Stimulated activated naive CD4-positive, alpha-beta T cell treated with Interleukin-2 at 50 U/mL for 16 hours (primary cell): ENCODE data around the gene CES2.
"Not testable (repeated sequence)": the region's sequence is repeated elsewhere in the genome, so short reads cannot be mapped to it uniquely, and the experiment has no call there.

Experiments
- DNase-seq: peaks from one replicate; lab custom pipeline; 2025; lab: John Stamatoyannopoulos, UW

CES2 gene

GRCh38 chr16:66953462-66954096 lies 18.3 kb downstream of the CES2 start:
- no peak for DNase-seq

GRCh38 chr16:66954097-66954659 lies 18.9 kb downstream of the CES2 start:
- DNase-seq: peak; percentile 65

GRCh38 chr16:66955363-66956153 lies 20.2 kb downstream of the CES2 start:
- not testable (repeated sequence) for DNase-seq

GRCh38 chr16:66956154-66956457 lies 20.8 kb downstream of the CES2 start:
- DNase-seq: not testable (repeated sequence)

GRCh38 chr16:66958857-66959703 lies 23.8 kb downstream of the CES2 start:
- no peak for DNase-seq

GRCh38 chr16:66959704-66960161 lies 24.4 kb downstream of the CES2 start:
- no peak for DNase-seq

GRCh38 chr16:66960270-66960669 lies 25.0 kb downstream of the CES2 start:
- no peak for DNase-seq

- peak; percentile 50 for DNase-seq
Observed at GRCh38 chr16:66961065-66961744, 25.9 kb downstream of the CES2 start, which contains the start of gene CES3. TSS of gene CES3 (plus strand) at chr16:66961266. CDS start at chr16:66961308, 42 bp downstream.

GRCh38 chr16:66961914-66962313 lies 26.6 kb downstream of the CES2 start:
- DNase-seq: no peak

- no peak for DNase-seq
Observed at GRCh38 chr16:66964049-66964448, 28.7 kb downstream of the CES2 start.

GRCh38 chr16:66968847-66969246 lies 33.5 kb downstream of the CES2 start:
- no peak for DNase-seq

GRCh38 chr16:66970775-66971720 lies 35.7 kb downstream of the CES2 start:
- no peak for DNase-seq

GRCh38 chr16:66972983-66973382 lies 37.7 kb downstream of the CES2 start:
- no peak for DNase-seq

GRCh38 chr16:66973716-66974115 lies 38.4 kb downstream of the CES2 start:
- no peak for DNase-seq

- not testable (repeated sequence) for DNase-seq
Observed at GRCh38 chr16:66974156-66974931, 39.0 kb downstream of the CES2 start.

GRCh38 chr16:66974932-66975246 lies 39.6 kb downstream of the CES2 start:
- DNase-seq: peak; percentile 47

- DNase-seq: no peak
Observed at GRCh38 chr16:66975302-66975893, 40.1 kb downstream of the CES2 start.

GRCh38 chr16:66976746-66977145 lies 41.4 kb downstream of the CES2 start:
- DNase-seq: no peak

- peak; percentile 83 for DNase-seq
Observed at GRCh38 chr16:66977341-66978113, 42.2 kb downstream of the CES2 start.
